Fibroblast of lung (primary cell): Measurements from ENCODE around the gene METTL25B. TPM values are rescaled to one million over a fixed set of nuclear protein-coding genes. Genes with fewer than 3 reads are reported as not detected.

Experiments used
- DNase-seq, 2 donors: peaks; one replicate each; pipeline versions ENCODE4 v3.0.0 to v3.0.0-alpha.2; 2010; ENCODE audit warnings: low read depth in 2 of 2
- H2AFZ ChIP-seq: 2 replicates; pipeline ENCODE4 v1.5.1; 2012; ENCODE audit warnings: low read length, control low read depth, inconsistent platforms
- H3K27ac ChIP-seq: 2 replicates; pipeline ENCODE4 v1.5.1; 2011; ENCODE audit warnings: low read length, control low read depth; ENCODE audit not compliant: insufficient read depth
- H3K27me3 ChIP-seq: 2 replicates; pipeline ENCODE4 v1.5.1; 2011; ENCODE audit warnings: mild to moderate bottlenecking, low read length; ENCODE audit not compliant: control insufficient read depth, insufficient read depth
- H3K36me3 ChIP-seq: 2 replicates; pipeline ENCODE4 v1.5.1; 2011; ENCODE audit warnings: low read length; ENCODE audit not compliant: control insufficient read depth, insufficient read depth
- H3K4me1 ChIP-seq: 2 replicates; pipeline ENCODE4 v1.5.1; 2011; ENCODE audit warnings: low read length; ENCODE audit not compliant: control insufficient read depth, insufficient read depth; ENCODE audit errors: extremely low read depth
- H3K4me2 ChIP-seq: 2 replicates; pipeline ENCODE4 v1.5.1; 2011; ENCODE audit warnings: low read length, control low read depth; ENCODE audit not compliant: insufficient read depth; ENCODE audit errors: extremely low read depth
- H3K4me3 ChIP-seq, 4 experiments: fragments of 200-600 bp in 1 of 4; sonication (generic) in 1 of 4; replicated peaks in 1 of 4; 2 replicates each; pipeline ENCODE4 v1.5.1; 2011 to 2016; ENCODE audit warnings: low read length in 4 of 4, low read depth in 3 of 4, mild to moderate bottlenecking in 3 of 4, control low read depth in 2 of 4, inconsistent platforms in 1 of 4, mixed read lengths in 1 of 4; ENCODE audit not compliant: insufficient read depth in 1 of 4; ENCODE audit errors: control extremely low read depth in 1 of 4
- H3K79me2 ChIP-seq: 2 replicates; pipeline ENCODE4 v1.5.1; 2012; ENCODE audit warnings: mild to moderate bottlenecking, low read length, inconsistent platforms; ENCODE audit not compliant: control insufficient read depth, insufficient read depth
- H3K9ac ChIP-seq: 2 replicates; pipeline ENCODE4 v1.5.1; 2011; ENCODE audit warnings: mild to moderate bottlenecking, low read length, control low read depth; ENCODE audit not compliant: insufficient read depth
- H3K9me3 ChIP-seq: 2 replicates; pipeline ENCODE4 v1.5.1; 2012; ENCODE audit warnings: low read depth, low read length; ENCODE audit not compliant: control insufficient read depth, insufficient read depth
- H4K20me1 ChIP-seq: 2 replicates; pipeline ENCODE4 v1.5.1; 2011; ENCODE audit warnings: low read length; ENCODE audit not compliant: control insufficient read depth, insufficient read depth; ENCODE audit errors: extremely low read depth
- CTCF ChIP-seq, 2 donors: IDR thresholded peaks in 1 of 2; conservative IDR thresholded peaks in 1 of 2; 1 replicate in 1 of 2; 2 replicates in 1 of 2; pipeline ENCODE4 v1.5.1; 2011 to 2012; ENCODE audit warnings: low read length in 2 of 2, control low read depth in 1 of 2, inconsistent platforms in 1 of 2, low read depth in 1 of 2, mild to moderate bottlenecking in 1 of 2
- EZH2 ChIP-seq: IDR thresholded peaks from 2 replicates; pipeline ENCODE4 v1.5.1; 2012; ENCODE audit warnings: low read length, control low read depth, mild to moderate bottlenecking; ENCODE audit errors: missing control alignments
- polyA plus RNA-seq, 2 donors: library from polyadenylated mRNA; depleted of rRNA in 1 of 2; stranded (reverse) in 1 of 2; unstranded in 1 of 2; fragments of >200 nt; gene quantifications; 2 replicates each; pipeline ENCODE4 v1.2.1, GENCODE V29; 2011 to 2012; ENCODE audit warnings: missing spikeins in 1 of 2
- total RNA-seq: library from RNA; depleted of rRNA; stranded (reverse); fragments of >200 nt; gene quantifications from 2 replicates; pipeline ENCODE4 v1.2.1, GENCODE V29; 2014

Gene METTL25B
- total and polyA plus RNA-seq, 2 donors (not counting 1 experiment from before 2014, with no cell fraction given), result 5.5 to 17.3 TPM

GRCh38 chr1:156705918-156706656, 22.2 kb upstream of the METTL25B start:
- Histone ChIP-seq H4K20me1 (no peaks in the 10 kb centered on the region), H3K27me3 (no peaks in the 10 kb centered on the region), H3K9me3 (no peaks in the 10 kb centered on the region), H3K4me3 (peak overlapping the region; percentile 37 to 69 (median 52)), H3K4me2 (peak overlapping the region; percentile 59), H3K4me1 (peaks cover 42% of the 10 kb centered on the region), H3K79me2 (no peaks in the 10 kb centered on the region), H3K9ac (peak overlapping the region; percentile 34), H2AFZ (peak overlapping the region; percentile 56), H3K27ac (peak overlapping the region; percentile 63), H3K36me3 (peaks cover 4% of the 10 kb centered on the region)
- DNase-seq, result peak; percentile 56 to 75
- TF ChIP-seq EZH2 (no peak), CTCF (conservative IDR thresholded peaks at IDR 0.05 in 1 of 2, IDR thresholded peaks at IDR 0.05 in 1 of 2; ENCODE audit: low read depth in 1 of 2, low read length in 2 of 2) (peak; percentile 66 to 74)

DNA sequence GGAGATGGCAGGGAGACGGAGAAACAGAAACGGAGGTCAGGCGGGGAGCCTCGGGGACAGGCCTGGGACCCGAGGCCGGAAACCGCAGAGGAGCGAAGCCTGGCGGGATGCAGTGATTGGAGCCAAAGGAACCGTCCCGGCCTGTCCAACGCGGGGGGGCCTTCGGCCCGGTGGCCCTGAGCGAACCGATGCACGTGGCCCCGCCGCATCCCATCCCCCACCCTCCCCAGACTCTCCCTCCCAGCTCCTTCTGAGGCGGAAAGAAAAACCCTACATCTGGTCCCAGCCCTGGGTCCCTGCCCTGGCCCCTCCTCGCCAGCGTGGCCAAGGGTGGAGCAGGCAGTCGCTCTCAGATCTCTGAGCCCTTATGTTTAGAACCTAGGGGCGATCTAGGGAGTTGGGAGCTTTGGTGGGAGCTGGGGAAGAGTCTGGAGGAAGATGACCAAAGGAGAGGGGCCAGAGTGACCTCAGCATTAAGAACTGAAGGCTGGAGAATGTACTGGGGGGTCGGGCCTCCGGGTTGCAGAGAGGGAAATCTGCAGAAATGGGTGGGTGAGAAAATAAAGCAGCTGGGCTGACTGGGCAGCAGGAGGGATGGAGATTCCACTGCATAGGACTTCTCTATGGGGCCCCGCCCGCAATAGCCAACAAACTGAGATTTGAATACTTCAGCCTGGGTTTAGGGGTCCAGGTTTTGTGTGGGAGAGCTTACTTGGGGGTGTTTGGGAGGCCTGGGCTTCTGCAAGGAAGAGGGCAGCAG, 21.4 kb upstream of the METTL25B start:
- Histone ChIP-seq H3K9ac (peak overlapping the region; percentile 26), H4K20me1 (no peaks in the 10 kb centered on the region), H3K36me3 (no peaks in the 10 kb centered on the region), H3K4me3 (peak overlapping the region in 2 of 4 experiments; percentile 33 to 65), H2AFZ (peak overlapping the region; percentile 56), H3K4me2 (peak overlapping the region; percentile 59), H3K9me3 (no peaks in the 10 kb centered on the region), H3K79me2 (no peaks in the 10 kb centered on the region), H3K4me1 (peaks cover 45% of the 10 kb centered on the region), H3K27me3 (no peaks in the 10 kb centered on the region), H3K27ac (peak overlapping the region; percentile 63)
- peak; percentile 56 to 91 for DNase-seq
- no peak for TF ChIP-seq CTCF (conservative IDR thresholded peaks at IDR 0.05 in 1 of 2, IDR thresholded peaks at IDR 0.05 in 1 of 2; ENCODE audit: low read depth in 1 of 2, low read length in 2 of 2)
- TF ChIP-seq EZH2, result no peak
